HG03378 (cell line): ENCODE measurements around the gene SUOX.
"Not testable (repeated sequence)": the region's sequence is repeated elsewhere in the genome, so short reads cannot be mapped to it uniquely, and the experiment has no call there.

Experiments
- ATAC-seq: cut with Tn5 transposase; IDR thresholded peaks from one replicate; pipeline ENCODE4 v1.9.1; 2021; ENCODE audit warnings: mild to moderate bottlenecking, moderate library complexity; ENCODE audit not compliant: unreplicated experiment

The SUOX gene

DNA sequence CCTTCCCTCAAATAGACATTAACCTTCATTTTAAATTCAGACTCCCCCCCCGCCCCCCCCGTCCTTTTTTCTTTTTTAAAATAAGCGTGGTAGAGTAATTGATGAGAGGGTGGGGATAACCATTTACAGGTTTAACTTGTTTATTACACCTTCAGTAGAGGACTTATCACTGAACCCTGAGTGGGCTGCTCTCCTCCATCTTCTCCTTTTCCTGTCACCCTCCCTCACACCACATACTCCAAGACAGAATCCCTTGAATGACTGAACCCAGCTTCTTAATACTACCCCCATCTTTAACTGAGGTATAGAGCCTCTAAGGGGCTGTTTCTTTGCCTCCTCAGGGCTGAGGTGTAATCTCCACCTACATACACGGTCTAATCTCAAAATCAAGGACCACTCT is 20.1 kb downstream of the SUOX start:
- ATAC-seq, result no peak

- ATAC-seq, result no peak
These were observed 21.3 kb downstream of the SUOX start for GRCh38 chr12:56018356-56018755.

DNA sequence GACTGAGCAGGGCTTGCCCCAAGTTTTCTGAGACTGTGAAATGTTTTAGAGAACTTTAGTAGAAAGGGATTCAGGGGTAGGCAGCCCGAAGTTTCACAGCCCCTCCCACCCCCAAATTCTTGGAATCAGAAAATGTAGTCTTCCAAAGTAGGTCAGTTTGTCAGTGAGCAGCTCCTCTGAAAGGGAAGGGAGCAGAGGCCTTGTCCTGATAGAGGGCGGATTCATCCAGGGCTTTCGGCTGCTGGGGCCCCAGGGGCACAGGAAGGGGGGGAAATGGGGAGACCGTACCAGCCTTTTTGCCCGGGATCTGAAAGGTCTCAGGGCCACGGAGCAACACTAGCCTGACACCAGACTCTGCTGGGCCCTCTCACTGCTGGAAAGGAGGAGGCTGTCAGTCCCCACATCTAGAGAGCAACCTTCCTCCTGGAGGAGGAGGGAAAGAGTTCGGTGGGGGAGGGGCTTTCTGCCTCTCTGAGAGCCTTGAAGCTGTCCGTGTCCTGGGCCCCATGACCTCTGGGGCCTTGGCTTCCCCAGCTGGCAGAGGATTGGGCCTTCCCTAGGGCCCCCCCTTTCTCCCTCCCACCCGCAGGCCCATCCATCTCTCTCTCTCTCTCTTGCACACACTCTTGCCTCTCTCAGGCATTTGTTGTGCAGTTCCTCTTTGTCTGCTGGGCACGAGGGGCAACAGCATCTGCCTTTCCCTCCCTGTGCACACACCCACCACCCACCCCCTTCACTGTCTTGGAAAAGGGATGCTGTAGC is 23.5 kb downstream of the SUOX start, which contains the start of gene IKZF4:
Gene IKZF4 (plus strand): TSS at position 621 of the 762 bp plus-strand sequence. CDS start 451 bp downstream, outside the sequence.
- no peak for ATAC-seq

DNA sequence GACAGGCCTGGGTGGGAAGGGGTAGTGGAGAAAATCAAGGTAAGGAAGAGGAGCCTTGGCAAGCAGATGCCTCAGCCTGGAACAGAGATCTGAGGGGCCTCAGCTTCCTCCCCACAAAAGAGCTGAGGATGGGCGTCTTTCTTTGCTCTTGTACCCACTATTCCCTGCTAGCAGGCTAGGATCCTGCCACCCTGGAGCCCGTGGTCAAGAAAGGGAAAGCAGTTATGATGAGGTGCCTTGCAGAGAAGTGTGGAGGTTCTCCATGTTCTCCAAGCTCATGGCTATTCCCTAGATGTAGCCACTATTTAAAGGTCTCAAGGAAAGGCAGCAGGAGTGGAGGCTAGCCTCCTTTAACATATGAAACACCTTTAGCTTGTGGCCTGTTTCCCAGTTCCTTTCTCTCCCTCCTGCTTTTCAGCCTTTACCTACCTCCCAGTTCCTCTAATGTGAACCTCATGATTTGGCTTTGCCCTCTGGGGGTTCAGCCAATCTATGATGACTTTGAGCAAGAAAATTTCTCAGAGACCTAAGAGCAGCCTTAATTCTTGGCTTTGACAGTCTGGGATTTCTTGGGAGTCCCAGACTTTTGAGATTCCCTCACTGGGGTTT is 24.9 kb downstream of the SUOX start:
- ATAC-seq, result no peak

DNA sequence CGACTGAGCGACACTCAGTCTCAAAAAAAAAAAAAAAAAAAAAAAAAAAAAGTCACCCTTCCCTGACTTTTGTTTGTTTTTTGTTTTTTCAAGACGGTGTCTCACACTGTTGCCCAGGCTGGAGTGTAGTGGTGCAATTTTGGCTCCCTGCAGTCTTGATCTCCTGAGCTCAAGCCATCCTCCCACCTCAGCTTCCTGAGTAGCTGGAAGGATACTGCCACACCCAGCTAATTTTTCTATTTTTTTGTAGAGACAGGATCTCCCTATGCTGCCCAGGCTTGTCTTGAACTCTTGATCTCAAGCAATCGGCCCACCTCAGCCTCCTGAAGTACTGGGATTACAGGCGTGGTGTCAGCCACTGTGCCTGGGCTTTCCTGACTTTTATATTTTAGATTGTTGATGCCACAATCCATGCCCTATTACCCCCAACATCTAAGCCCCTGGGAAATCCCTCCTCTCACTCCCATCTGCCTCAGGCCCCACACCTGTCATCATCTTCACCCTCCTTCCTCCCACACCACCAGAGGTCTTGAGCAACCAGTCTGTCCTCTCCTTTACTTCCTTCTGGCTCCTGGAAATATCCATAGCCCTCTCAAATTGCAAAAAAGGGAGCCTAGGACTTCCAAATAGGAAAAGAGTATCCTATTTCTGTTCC is 31.6 kb downstream of the SUOX start:
- ATAC-seq, result no peak

- ATAC-seq, result no peak
These were observed 32.1 kb downstream of the SUOX start for GRCh38 chr12:56029166-56029519.

- no peak for ATAC-seq
These were observed 32.7 kb downstream of the SUOX start for GRCh38 chr12:56029666-56030293.

DNA sequence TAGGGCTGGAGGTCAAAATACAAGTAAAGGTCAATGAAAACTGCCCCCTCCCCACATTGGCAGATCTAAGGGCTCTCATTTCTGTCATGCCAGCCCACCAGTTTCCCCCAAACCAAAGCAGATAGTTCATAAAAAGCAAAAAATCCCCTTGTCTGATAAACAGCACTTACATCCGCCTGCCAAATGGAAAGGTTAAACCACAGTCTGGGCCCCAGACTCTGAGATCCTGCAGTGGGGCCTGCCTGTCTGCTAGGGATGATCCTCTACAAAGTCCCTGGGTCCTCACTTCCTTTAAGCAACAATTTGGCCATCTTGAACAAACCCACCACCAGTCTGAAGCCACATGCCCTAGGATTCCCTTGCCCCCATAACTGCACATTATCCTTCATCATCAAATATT is 34.9 kb downstream of the SUOX start:
- no peak for ATAC-seq

DNA sequence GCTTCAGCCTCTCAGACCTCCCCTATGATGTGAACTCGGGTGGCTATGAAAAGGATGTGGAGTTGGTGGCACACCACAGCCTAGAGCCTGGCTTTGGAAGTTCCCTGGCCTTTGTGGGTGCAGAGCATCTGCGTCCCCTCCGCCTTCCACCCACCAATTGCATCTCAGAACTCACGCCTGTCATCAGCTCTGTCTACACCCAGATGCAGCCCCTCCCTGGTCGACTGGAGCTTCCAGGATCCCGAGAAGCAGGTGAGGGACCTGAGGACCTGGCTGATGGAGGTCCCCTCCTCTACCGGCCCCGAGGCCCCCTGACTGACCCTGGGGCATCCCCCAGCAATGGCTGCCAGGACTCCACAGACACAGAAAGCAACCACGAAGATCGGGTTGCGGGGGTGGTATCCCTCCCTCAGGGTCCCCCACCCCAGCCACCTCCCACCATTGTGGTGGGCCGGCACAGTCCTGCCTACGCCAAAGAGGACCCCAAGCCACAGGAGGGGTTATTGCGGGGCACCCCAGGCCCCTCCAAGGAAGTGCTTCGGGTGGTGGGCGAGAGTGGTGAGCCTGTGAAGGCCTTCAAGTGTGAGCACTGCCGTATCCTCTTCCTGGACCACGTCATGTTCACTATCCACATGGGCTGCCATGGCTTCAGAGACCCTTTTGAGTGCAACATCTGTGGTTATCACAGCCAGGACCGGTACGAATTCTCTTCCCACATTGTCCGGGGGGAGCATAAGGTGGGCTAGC is 37.7 kb downstream of the SUOX start:
- ATAC-seq, result no peak

GRCh38 chr12:56037161-56037560 is 40.1 kb downstream of the SUOX start:
- no peak for ATAC-seq

DNA sequence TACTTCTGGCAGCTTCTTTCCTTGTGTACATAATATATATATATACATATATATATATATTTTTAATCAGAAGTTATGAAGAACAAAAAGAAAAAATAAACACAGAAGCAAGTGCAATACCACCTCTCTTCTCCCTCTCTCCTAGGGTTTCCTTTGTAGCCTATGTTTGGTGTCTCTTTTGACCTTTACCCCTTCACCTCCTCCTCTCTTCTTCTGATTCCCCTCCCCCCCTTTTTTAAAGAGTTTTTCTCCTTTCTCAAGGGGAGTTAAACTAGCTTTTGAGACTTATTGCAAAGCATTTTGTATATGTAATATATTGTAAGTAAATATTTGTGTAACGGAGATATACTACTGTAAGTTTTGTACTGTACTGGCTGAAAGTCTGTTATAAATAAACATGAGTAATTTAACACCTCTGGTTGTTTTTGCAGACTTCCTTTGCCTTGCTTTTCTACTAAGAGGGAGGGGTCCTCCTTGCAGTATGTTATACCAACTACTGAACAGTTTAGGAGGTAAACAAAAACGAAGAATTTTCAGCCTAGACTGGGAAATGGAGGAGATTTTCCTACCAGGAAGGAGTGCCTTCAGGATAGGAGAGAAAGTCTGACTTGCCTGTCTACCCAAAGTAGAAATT is 41.1 kb downstream of the SUOX start:
- no peak for ATAC-seq

- ATAC-seq, result no peak
These were observed 43.1 kb downstream of the SUOX start for GRCh38 chr12:56040151-56040550.

GRCh38 chr12:56040963-56041551 is 44.0 kb downstream of the SUOX start:
- ATAC-seq, result no peak

- peak; percentile 89 for ATAC-seq
These were observed 44.7 kb downstream of the SUOX start, which contains the start of gene RPS26 for GRCh38 chr12:56041552-56042429. RPS26 (plus strand) TSS chr12:56041918; CDS start chr12:56042167, 249 bp downstream.

DNA sequence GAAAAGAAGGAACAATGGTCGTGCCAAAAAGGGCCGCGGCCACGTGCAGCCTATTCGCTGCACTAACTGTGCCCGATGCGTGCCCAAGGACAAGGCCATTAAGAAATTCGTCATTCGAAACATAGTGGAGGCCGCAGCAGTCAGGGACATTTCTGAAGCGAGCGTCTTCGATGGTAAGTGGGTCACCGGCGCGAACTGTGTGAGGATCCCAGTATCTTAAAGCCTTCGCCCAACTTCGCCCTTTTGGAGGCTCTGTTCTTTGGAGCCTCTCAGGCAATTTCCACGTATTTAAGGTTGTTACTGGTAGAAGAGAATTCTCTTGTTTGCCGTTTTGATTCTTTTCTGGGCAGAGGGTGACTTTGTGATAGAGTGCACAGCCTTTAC is 45.3 kb downstream of the SUOX start:
- ATAC-seq, result not testable (repeated sequence)

DNA sequence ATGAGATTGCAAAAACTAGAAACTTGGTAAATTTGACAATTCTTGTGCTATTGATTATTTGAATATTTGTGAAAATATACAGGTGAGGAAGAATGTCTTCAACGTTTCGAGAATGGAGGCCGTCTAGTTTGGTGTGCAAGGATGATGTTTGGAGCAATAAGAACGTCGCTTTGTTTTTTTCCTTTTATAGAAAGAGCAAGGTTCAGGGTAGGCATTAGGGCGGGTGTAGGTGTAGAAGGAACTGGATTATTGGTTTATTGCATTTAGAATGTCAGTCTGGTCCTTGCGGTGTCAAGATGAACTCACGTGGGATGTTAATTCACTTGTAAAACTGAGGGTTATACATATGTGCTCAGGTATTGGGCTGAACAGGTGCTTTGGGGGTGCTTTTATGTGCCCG is 45.8 kb downstream of the SUOX start:
- no peak for ATAC-seq

DNA sequence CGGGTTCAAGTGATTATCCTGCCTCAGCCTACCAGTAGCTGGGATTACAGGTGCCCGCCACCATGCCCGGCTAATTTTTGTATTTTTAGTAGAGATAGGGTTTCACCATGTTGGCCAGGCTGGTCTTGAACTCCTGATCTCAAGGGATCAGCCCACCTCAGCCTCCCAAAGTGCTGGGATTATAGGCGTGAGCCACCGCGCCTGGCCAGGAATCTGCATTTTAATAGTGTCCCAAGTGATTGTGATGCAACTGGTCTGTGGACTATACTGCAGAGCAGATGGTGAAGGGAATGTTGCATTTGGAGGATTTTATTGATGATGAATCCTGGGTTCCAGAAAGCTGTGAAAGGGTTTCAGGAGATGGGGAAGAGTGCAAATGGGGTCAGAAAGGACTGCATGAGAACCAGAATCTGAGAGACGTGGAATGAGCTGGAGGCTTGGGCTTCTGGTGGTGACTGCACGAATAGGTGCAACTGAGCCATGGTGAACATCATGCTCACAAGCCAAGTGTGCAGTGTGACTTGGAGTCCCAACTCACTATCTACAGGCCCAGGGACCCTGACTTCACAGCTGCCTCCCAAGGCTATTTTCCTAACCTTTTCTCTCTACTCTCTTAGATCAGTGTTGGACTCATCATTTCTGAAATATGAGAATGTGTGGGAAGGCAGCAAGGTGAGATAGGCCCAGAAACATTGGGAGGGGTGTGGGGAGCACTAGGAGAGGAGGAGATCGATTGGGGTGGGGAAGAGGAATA is 49.1 kb downstream of the SUOX start:
- ATAC-seq, result no peak

GRCh38 chr12:56053407-56053893 is 56.4 kb downstream of the SUOX start:
- ATAC-seq, result no peak
